T-helper 1 cell treated with Interleukin-12 subunit alpha and Interleukin-12 subunit beta and Interleukin-4 antibody, amounts not matched to agents 30 ng/mL and 1 ng/mL, for 36 hours (primary cell): Measurements from ENCODE around the gene KRT31. TPM values are rescaled to one million over a fixed set of nuclear protein-coding genes. Genes with fewer than 3 reads are reported as not detected.
"Not testable (repeated sequence)": the region's sequence is repeated elsewhere in the genome, so short reads cannot be mapped to it uniquely, and the experiment has no call there.

ENCODE experiments used
- intact Hi-C: fragments of 100-400 bp; cut with micrococcal nuclease; formaldehyde crosslinking; loops from one replicate; pipeline ENCODE4 v1.15.1; 2024
- total RNA-seq: library from RNA; stranded (reverse); gene quantifications from 2 replicates; pipeline ENCODE4 v1.2.3, GENCODE V29; 2022

KRT31 gene
- total RNA-seq: not detected in 2 replicates

- intact Hi-C loops: no loop called here
Measured at GRCh38 chr17:41396996-41397660, at the start of gene KRT31. Gene KRT31, minus strand, starts transcription at chr17:41397608. Its CDS starts 69 bp downstream, at chr17:41397539.

GRCh38 chr17:41446806-41447205 lies 49.4 kb upstream of the KRT31 start:
- intact Hi-C loops: no loop called here

- intact Hi-C loops: no loop called here
Measured at GRCh38 chr17:41444640-41445039, 47.2 kb upstream of the KRT31 start.

DNA sequence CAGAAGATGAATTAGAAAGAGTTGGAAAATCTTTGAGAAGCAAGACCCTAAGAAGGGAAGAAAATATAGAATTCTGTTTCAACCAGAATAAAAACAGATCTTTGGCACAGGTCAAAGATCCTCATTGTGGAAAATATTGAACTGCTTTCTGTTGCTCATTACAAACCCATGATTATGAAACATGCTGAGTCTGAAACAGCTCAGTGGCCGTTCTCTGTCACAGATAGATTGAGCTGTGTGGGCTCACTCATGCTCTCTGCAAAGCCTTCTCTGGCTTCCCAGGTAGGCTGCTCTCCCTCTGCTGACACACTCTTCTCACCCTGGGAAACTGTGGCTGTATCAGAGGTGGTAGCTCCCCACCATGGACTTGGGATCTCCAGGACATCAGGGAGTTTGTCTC lies 46.8 kb upstream of the KRT31 start:
- intact Hi-C loops: no loop called here

GRCh38 chr17:41442739-41443138 lies 45.3 kb upstream of the KRT31 start:
- intact Hi-C loops: no loop called here

DNA sequence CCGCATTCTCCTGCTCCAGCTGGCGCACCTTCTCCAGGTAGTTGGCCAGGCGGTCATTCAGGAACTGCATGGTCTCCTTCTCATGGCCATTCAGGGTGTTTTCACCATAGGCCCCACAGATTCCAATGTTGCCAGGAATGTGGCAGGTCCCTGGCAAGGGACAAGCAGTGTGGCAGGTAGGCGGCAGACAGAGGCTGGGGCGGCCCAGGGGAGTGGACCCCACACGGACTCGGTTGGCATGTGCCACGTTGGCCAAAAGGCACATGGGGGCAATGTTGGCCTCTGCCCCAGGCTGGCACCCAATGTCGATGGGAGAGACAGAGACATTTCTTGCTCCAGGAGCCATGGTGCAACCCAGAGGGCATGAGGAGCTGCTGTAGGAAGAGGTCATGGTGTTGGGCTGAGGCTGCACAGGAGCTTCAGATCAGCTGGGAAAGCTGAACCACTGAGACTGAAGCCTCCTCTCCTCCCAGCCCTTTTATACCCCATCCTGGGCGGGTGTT lies 43.2 kb upstream of the KRT31 start, which contains the start of gene KRT38:
Gene KRT38, minus strand, starts transcription at position 453 of the 503 bp plus-strand sequence. Its CDS starts 62 bp downstream, at position 391.
- intact Hi-C loops: no loop called here

DNA sequence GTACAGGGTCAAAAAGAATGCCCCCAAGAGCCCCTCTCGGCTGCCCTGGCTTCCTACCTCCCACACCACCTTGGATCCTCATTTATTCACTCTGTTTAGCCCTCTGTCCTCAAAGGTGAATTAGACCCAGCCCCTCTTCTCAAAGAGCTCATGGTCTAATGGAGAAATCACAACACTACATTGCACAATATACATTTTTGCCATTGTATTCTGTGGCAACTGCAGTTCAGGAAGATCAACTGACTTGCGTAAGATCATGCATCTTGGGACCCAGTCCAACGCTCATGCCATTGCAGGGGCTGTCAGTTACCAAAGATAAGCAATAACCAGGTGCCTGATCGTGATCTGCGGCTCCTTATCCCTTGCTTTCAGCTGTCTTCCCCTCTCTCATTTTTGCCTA lies 42.0 kb upstream of the KRT31 start:
- intact Hi-C loops: no loop called here

DNA sequence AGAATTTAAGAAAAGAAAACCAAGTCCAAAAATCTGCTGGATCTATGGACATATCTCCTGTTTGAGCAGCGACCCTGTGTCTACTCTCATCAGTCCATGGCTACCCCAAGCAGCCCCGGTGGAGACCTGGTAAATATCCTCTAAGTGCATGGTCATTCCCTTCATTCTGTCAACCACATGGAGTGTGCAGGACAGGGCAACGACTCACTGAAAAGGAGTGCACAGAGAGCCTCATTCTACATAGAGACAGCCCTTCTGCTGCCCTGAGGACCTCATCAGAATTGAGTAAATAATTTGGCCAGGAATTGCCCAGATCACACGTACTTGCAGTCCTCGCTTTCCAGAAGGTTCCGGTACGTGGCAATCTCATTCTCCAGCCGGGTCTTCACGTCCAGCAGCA lies 40.4 kb upstream of the KRT31 start:
- intact Hi-C loops: no loop called here

GRCh38 chr17:41437254-41437653 lies 39.8 kb upstream of the KRT31 start:
- intact Hi-C loops: no loop called here

- intact Hi-C loops: no loop called here
Measured at GRCh38 chr17:41434415-41434814, 37.0 kb upstream of the KRT31 start.

- intact Hi-C loops: no loop called here
Measured at GRCh38 chr17:41434005-41434404, 36.6 kb upstream of the KRT31 start.

DNA sequence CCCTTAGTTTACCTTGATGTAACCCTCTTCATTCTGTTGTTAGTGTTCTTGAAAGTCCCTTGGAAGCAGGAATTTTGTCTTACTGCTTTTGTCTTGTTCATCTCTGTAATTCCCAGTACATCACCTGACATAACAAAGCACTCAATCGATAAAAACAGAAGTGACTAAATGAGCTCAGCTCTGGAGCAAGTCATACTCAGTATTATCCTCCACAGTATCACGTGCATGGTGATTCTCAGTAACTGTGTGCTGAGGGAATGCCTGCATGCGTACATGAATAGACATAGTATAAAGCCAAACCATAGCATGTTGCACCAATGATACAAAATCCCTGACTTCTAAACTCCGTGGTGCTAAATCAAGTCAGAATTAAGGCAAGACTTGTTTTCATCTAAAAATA lies 36.2 kb upstream of the KRT31 start:
- intact Hi-C loops: no loop called here

DNA sequence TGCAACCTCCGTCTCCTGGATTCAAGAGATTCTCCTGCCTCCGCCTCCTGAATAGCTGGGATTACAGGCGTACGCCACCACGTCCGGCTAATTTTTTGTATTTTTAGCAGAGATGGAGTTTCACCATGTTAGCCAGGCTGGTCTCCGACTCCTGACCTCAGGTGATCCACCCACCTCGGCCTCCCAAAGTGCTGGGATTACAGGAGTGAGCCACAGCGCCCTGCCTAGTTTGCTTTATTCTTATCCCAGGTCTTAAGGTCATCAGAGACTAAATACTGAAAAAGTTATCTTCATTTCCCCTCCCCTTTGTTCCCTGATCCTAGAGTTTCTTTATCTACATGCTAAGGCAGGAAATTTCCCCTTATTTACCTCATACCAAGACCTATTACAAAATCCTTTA lies 33.0 kb upstream of the KRT31 start:
- intact Hi-C loops: not testable (repeated sequence)

- intact Hi-C loops: no loop called here
Measured at GRCh38 chr17:41429667-41430066, 32.3 kb upstream of the KRT31 start.

- intact Hi-C loops: no loop called here
Measured at GRCh38 chr17:41428591-41429291, 31.3 kb upstream of the KRT31 start.

DNA sequence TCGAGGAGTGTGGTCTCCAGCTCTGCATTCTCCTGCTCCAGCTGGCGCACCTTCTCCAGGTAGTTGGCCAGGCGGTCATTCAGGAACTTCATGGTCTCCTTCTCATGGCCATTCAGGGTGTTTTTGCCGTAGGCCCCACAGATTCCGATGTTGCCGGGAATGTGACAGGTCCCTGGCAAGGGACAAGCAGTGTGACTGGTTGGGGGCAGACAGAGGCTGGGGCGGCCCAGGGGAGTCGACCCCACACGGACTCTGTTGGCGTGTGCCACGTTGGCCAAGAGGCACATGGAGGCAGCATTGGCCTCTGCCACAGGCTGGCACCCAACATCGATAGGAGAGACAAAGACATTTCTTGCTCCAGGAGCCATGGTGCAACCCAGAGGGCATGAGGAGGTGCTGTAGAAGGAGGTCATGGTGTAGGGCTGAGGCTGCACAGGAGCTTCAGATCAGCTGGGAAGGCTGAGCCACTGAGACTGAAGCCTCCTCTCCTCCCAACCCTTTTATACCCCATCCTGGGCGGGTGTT lies 26.8 kb upstream of the KRT31 start, which contains the start of gene KRT37:
Gene KRT37, minus strand, starts transcription at position 475 of the 525 bp plus-strand sequence. Its CDS starts 62 bp downstream, at position 413.
- intact Hi-C loops: no loop called here

- intact Hi-C loops: not testable (repeated sequence)
Measured at GRCh38 chr17:41422586-41422985, 25.2 kb upstream of the KRT31 start.

- intact Hi-C loops: no loop called here
Measured at GRCh38 chr17:41421617-41422016, 24.2 kb upstream of the KRT31 start.

- intact Hi-C loops: no loop called here
Measured at GRCh38 chr17:41421116-41421515, 23.7 kb upstream of the KRT31 start.

- intact Hi-C loops: no loop called here
Measured at GRCh38 chr17:41420134-41420533, 22.7 kb upstream of the KRT31 start.

- intact Hi-C loops: no loop called here
Measured at GRCh38 chr17:41419716-41420115, 22.3 kb upstream of the KRT31 start.

- intact Hi-C loops: no loop called here
Measured at GRCh38 chr17:41418116-41418860, 20.9 kb upstream of the KRT31 start.
